ENCODE measurements around the gene RNF220. TPM values are rescaled to one million over a fixed set of nuclear protein-coding genes. Genes with fewer than 3 reads are reported as not detected.

Gene RNF220
- total and polyA plus RNA-seq, 2 donors from 2014 or later = 66.9 to 69.0 TPM

- H3K27ac ChIP-seq (ENCODE audit: low read depth in 2 of 2, low read length in 2 of 2) = peak within 1 kb of the TSS; percentile 99
Observed at GRCh38 chr1:44674113-44675000, 269.3 kb downstream of the RNF220 start, which contains the start of the genes ARMH1 and TMEM53. Gene ARMH1 (plus strand): TSS chr1:44674714. CDS start chr1:44689698, 14,984 bp downstream. Gene TMEM53 (minus strand): TSS chr1:44674481. CDS start chr1:44674391, 90 bp downstream.

GRCh38 chr1:44675186-44675585 lies 270.1 kb downstream of the RNF220 start:
- Histone ChIP-seq H3K9me3 (ENCODE audit: control insufficient read depth in 2 of 3, insufficient read depth in 1 of 3, low read length in 3 of 3) (no peaks in the 10 kb centered on the region), H3K27ac (ENCODE audit: low read depth in 2 of 2, low read length in 2 of 2) (peak overlapping the region; percentile 92 to 99), H3K4me1 (ENCODE audit: control insufficient read depth in 2 of 3, insufficient read depth in 2 of 3, low read depth in 1 of 3, low read length in 3 of 3) (peaks cover 0 to 41% (median 25%) of the 10 kb centered on the region in 3 donors), H3K36me3 (ENCODE audit: control insufficient read depth in 2 of 3, insufficient read depth in 3 of 3, low read length in 3 of 3) (no peaks in the 10 kb centered on the region), H3K9ac (ENCODE audit: low read length in 3 of 3) (no peak overlapping the region), H3K27me3 (ENCODE audit: control insufficient read depth, insufficient read depth, low read length) (no peaks in the 10 kb centered on the region), H3K4me3 (ENCODE audit: low read length in 3 of 3) (peak overlapping the region; percentile 74 to 90 (median 82))
- DNase-seq (peak in 1 of 5 donors; percentile 24), FAIRE-seq (no peak)
- TF ChIP-seq CTCF (IDR thresholded peaks at IDR 0.05; ENCODE audit: borderline replicate concordance, extremely low read depth, insufficient read depth) = no peak
- intact Hi-C loops (cut with DNase I) = no loop called here

More at GRCh38 chr1:44674113-44675000, 269.3 kb downstream of the RNF220 start, which contains the start of the genes ARMH1 and TMEM53:
- FAIRE-seq = peak; percentile 97
- no peaks in the 10 kb centered on the region for H3K9me3 ChIP-seq (ENCODE audit: control insufficient read depth in 2 of 3, insufficient read depth in 1 of 3, low read length in 3 of 3)
- intact Hi-C loops (cut with DNase I) = no loop called here
- no peak for TF ChIP-seq CTCF (IDR thresholded peaks at IDR 0.05; ENCODE audit: borderline replicate concordance, extremely low read depth, insufficient read depth)
- peak within 1 kb of the TSS; percentile 81 to 85 (median 85) for H3K9ac ChIP-seq (ENCODE audit: low read length in 3 of 3)
- peaks cover 0 to 41% (median 25%) of the 10 kb centered on the region in 3 donors for H3K4me1 ChIP-seq (ENCODE audit: control insufficient read depth in 2 of 3, insufficient read depth in 2 of 3, low read depth in 1 of 3, low read length in 3 of 3)
- H3K27me3 ChIP-seq (ENCODE audit: control insufficient read depth, insufficient read depth, low read length) = no peaks in the 10 kb centered on the region
- H3K36me3 ChIP-seq (ENCODE audit: control insufficient read depth in 2 of 3, insufficient read depth in 3 of 3, low read length in 3 of 3) = no peaks in the 10 kb centered on the region
- DNase-seq = peak; percentile 99 to 100 (median 100)
- peak within 1 kb of the TSS; percentile 74 to 91 (median 90) for H3K4me3 ChIP-seq (ENCODE audit: low read length in 3 of 3)

- Histone ChIP-seq H3K4me1 (ENCODE audit: control insufficient read depth in 2 of 3, insufficient read depth in 2 of 3, low read depth in 1 of 3, low read length in 3 of 3) (peaks cover 0 to 42% (median 25%) of the 10 kb centered on the region in 3 donors), H3K4me3 (ENCODE audit: low read length in 3 of 3) (no peak overlapping the region), H3K27me3 (ENCODE audit: control insufficient read depth, insufficient read depth, low read length) (no peaks in the 10 kb centered on the region), H3K9ac (ENCODE audit: low read length in 3 of 3) (no peak overlapping the region), H3K36me3 (ENCODE audit: control insufficient read depth in 2 of 3, insufficient read depth in 3 of 3, low read length in 3 of 3) (no peaks in the 10 kb centered on the region), H3K9me3 (ENCODE audit: control insufficient read depth in 2 of 3, insufficient read depth in 1 of 3, low read length in 3 of 3) (no peaks in the 10 kb centered on the region), H3K27ac (ENCODE audit: low read depth in 2 of 2, low read length in 2 of 2) (peak overlapping the region; percentile 43 to 53)
- intact Hi-C loops (cut with DNase I) = no loop called here
- no peak for TF ChIP-seq CTCF (IDR thresholded peaks at IDR 0.05; ENCODE audit: borderline replicate concordance, extremely low read depth, insufficient read depth)
- FAIRE-seq (no peak), DNase-seq (no peak)
Observed at GRCh38 chr1:44676484-44677200, 271.6 kb downstream of the RNF220 start.

Data from kidney (tissue), 14 donors.